Nephron (organoid): ENCODE results near the gene CCL21.

Source experiments
- H3K27ac Mint-ChIP-seq, 3 experiments: 2 replicates each; pipeline ENCODE4 v1.8.0; 2020; ENCODE audit warnings: mixed read lengths in 3 of 3, mild to moderate bottlenecking in 2 of 3, moderate library complexity in 1 of 3
- H3K27me3 Mint-ChIP-seq: 2 replicates; pipeline ENCODE4 v1.8.0; 2021; ENCODE audit warnings: low read depth, mild to moderate bottlenecking, moderate library complexity, mixed read lengths
- H3K36me3 Mint-ChIP-seq: 2 replicates; pipeline ENCODE4 v1.8.0; 2020; ENCODE audit warnings: low read depth, mixed read lengths
- H3K4me1 Mint-ChIP-seq: 2 replicates; pipeline ENCODE4 v1.8.0; 2020; ENCODE audit warnings: mixed read lengths
- H3K4me3 Mint-ChIP-seq, 3 experiments: 2 replicates each; pipeline ENCODE4 v1.8.0; 2020; ENCODE audit warnings: mild to moderate bottlenecking in 3 of 3, mixed read lengths in 3 of 3, moderate library complexity in 2 of 3
- H3K9me3 Mint-ChIP-seq: 2 replicates; pipeline ENCODE4 v1.8.0; 2020; ENCODE audit warnings: mixed read lengths
- TF ChIP-seq, protein P1 (sequence below), 3 experiments: fragments of 200-600 bp; sonication (generic); IDR thresholded peaks; one replicate each; pipeline ENCODE4 v1.5.0; 2021; ENCODE audit warnings: antibody characterized with exemption in 3 of 3; ENCODE audit not compliant: unreplicated experiment in 3 of 3

Gene CCL21

GRCh38 chr9:34689512-34689911, 20.4 kb downstream of the CCL21 start:
- Mint-ChIP-seq H3K9me3 (no peaks in the 10 kb centered on the region), H3K27me3 (peaks cover 3% of the 10 kb centered on the region), H3K36me3 (peaks cover 7% of the 10 kb centered on the region), H3K4me1 (no peaks in the 10 kb centered on the region), H3K27ac (peak overlapping the region in 1 of 3 experiments; percentile 41), H3K4me3 (no peak overlapping the region)
- TF ChIP-seq, protein P1, sequence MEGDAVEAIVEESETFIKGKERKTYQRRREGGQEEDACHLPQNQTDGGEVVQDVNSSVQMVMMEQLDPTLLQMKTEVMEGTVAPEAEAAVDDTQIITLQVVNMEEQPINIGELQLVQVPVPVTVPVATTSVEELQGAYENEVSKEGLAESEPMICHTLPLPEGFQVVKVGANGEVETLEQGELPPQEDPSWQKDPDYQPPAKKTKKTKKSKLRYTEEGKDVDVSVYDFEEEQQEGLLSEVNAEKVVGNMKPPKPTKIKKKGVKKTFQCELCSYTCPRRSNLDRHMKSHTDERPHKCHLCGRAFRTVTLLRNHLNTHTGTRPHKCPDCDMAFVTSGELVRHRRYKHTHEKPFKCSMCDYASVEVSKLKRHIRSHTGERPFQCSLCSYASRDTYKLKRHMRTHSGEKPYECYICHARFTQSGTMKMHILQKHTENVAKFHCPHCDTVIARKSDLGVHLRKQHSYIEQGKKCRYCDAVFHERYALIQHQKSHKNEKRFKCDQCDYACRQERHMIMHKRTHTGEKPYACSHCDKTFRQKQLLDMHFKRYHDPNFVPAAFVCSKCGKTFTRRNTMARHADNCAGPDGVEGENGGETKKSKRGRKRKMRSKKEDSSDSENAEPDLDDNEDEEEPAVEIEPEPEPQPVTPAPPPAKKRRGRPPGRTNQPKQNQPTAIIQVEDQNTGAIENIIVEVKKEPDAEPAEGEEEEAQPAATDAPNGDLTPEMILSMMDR (IDR thresholded peaks at IDR 0.05; ENCODE audit: unreplicated experiment in 3 of 3), result no peak

DNA sequence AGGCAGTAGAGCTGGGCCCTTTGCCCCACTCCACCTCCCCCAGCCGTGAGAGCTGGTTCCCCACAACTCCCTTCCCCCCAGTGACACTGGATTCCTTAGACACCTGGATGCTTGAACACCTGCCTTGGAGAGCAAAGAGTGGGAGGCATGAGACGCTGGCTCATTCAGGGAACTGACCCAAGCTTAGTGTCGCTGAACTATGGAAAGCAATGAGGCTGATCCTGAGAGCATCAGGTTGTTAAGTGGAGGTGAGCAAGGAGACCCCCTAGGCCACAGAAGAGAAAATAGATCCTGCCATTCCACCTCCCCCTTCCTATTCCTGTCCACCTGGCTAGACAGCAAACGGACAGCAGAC, 20.8 kb downstream of the CCL21 start:
- H3K27me3 Mint-ChIP-seq, result peaks cover 3% of the 10 kb centered on the region
- TF ChIP-seq, protein P1 (IDR thresholded peaks at IDR 0.05; ENCODE audit: unreplicated experiment in 3 of 3), result no peak
- no peak overlapping the region for H3K27ac Mint-ChIP-seq
- peaks cover 10% of the 10 kb centered on the region for H3K36me3 Mint-ChIP-seq
- no peaks in the 10 kb centered on the region for H3K9me3 Mint-ChIP-seq
- no peaks in the 10 kb centered on the region for H3K4me1 Mint-ChIP-seq
- no peak overlapping the region for H3K4me3 Mint-ChIP-seq

DNA sequence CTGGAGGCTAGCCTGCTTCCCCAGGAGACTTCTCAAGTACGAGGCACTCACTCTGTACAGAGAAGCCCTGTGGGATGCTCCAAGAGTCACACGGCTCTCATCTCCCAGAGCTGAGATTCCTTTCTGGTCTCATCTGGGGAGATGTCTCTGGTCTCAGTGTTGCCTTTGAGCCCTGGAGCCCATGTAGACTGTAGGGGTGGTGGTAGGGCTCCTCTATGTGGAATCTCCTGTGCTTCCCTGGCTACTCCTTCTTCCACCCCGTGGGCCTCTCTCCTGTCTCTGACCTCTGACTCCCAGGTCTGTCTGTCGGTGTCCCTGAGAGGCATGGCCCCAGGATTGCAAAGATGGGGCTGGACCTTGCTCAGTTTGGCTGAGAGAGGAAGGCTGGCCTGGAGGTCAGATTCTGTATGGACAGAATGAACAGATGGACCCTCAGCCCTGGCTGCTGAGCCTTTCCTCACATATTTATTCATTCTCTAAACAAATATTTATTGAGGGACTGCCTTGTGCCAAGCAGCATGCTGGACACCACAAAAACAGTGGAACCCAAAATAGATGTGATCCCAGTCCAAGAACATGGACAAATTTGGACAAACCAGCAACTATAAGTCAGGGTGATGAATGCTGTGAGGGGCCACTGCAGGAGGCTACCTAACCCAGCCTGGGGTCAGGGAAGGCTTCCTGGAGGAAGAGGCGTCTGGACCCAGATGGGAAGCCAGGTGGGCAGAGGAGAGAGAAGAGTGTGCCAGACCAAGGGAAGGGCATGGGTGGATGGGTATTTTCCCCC, 21.4 kb downstream of the CCL21 start:
- no peak overlapping the region for H3K27ac Mint-ChIP-seq
- H3K4me1 Mint-ChIP-seq, result no peaks in the 10 kb centered on the region
- no peaks in the 10 kb centered on the region for H3K9me3 Mint-ChIP-seq
- peaks cover 10% of the 10 kb centered on the region for H3K36me3 Mint-ChIP-seq
- TF ChIP-seq, protein P1 (IDR thresholded peaks at IDR 0.05; ENCODE audit: unreplicated experiment in 3 of 3), result no peak
- H3K27me3 Mint-ChIP-seq, result peaks cover 3% of the 10 kb centered on the region
- no peak overlapping the region for H3K4me3 Mint-ChIP-seq

GRCh38 chr9:34687276-34688030, 22.5 kb downstream of the CCL21 start:
- Mint-ChIP-seq H3K27ac (no peak overlapping the region), H3K9me3 (no peaks in the 10 kb centered on the region), H3K36me3 (peaks cover 12% of the 10 kb centered on the region), H3K27me3 (peaks cover 3% of the 10 kb centered on the region), H3K4me3 (no peak overlapping the region), H3K4me1 (no peaks in the 10 kb centered on the region)
- TF ChIP-seq, protein P1 (IDR thresholded peaks at IDR 0.05; ENCODE audit: unreplicated experiment in 3 of 3), result no peak

DNA sequence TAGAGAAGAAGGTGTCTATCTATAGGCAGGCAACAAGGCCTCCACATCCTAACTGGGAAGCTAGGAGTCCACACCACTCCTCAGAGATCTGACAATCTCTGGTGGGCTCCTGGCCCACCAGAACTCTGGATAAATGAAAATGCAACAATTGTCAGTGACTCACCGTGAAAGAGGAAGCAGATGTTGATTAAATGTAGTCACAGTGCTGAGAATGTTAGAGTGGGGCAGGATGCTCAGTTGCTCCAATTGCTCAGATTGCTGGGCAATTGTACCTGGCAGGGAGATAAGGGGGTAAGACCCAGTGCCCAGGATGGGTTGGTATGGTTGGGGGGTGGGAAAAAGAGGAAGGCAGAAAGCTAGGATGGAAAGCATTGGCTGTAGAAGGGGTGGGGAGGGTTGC, 23.2 kb downstream of the CCL21 start:
- no peaks in the 10 kb centered on the region for H3K9me3 Mint-ChIP-seq
- H3K27me3 Mint-ChIP-seq, result peaks cover 3% of the 10 kb centered on the region
- H3K4me3 Mint-ChIP-seq, result no peak overlapping the region
- TF ChIP-seq, protein P1 (IDR thresholded peaks at IDR 0.05; ENCODE audit: unreplicated experiment in 3 of 3), result no peak
- no peaks in the 10 kb centered on the region for H3K4me1 Mint-ChIP-seq
- H3K36me3 Mint-ChIP-seq, result peaks cover 17% of the 10 kb centered on the region
- H3K27ac Mint-ChIP-seq, result no peak overlapping the region
